AG04449 (cell line): ENCODE measurements around the gene BTN2A1.

ENCODE experiments used
- CTCF ChIA-PET: fragments of 350-600 bp; formaldehyde crosslinking; extraction: SDS; loops from one replicate; lab custom pipeline; 2021; ENCODE audit warnings: antibody characterized with exemption; lab: Yijun Ruan, JAX
- POLR2A ChIA-PET: fragments of 400-600, 350-600 bp; formaldehyde crosslinking; extraction: SDS; loops from one replicate; lab custom pipeline; 2020; ENCODE audit warnings: antibody characterized with exemption, inconsistent platforms; lab: Yijun Ruan, JAX
- DNase-seq: peaks from one replicate; pipeline ENCODE4 v3.0.0-alpha.2; 2010; ENCODE audit warnings: low read depth, low spot score
- H3K4me3 ChIP-seq: 2 replicates; pipeline ENCODE4 v1.5.1; 2011; ENCODE audit warnings: low read depth, mild to moderate bottlenecking, control low read depth, low read length
- TF ChIP-seq, protein P1 (sequence below): IDR thresholded peaks from one replicate; pipeline ENCODE4 v1.5.1; 2011; ENCODE audit warnings: mild to moderate bottlenecking, moderate library complexity, low read length, control low read depth, inconsistent platforms; ENCODE audit not compliant: insufficient read depth; ENCODE audit errors: missing control alignments

The BTN2A1 gene

DNA sequence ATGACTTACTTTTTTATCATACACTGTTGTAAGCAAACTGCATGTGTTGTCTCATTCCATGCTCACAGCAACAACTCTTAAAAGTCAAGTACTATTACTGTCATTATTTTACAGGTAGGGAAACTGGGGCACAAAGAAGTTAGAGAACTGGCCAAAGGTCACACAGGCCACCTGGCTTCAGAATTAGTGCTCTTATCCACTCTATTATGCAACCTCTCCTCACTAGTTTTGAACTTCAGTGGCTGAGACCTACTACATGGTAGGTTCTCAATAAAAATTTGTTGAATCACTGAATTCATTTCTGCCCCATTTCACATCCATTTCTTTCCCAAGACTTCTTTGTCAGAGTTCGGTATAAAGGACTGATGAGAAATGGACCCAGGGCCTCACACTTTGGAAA is 19.8 kb upstream of the BTN2A1 start:
- no peak overlapping the region for H3K4me3 ChIP-seq
- TF ChIP-seq, protein P1, sequence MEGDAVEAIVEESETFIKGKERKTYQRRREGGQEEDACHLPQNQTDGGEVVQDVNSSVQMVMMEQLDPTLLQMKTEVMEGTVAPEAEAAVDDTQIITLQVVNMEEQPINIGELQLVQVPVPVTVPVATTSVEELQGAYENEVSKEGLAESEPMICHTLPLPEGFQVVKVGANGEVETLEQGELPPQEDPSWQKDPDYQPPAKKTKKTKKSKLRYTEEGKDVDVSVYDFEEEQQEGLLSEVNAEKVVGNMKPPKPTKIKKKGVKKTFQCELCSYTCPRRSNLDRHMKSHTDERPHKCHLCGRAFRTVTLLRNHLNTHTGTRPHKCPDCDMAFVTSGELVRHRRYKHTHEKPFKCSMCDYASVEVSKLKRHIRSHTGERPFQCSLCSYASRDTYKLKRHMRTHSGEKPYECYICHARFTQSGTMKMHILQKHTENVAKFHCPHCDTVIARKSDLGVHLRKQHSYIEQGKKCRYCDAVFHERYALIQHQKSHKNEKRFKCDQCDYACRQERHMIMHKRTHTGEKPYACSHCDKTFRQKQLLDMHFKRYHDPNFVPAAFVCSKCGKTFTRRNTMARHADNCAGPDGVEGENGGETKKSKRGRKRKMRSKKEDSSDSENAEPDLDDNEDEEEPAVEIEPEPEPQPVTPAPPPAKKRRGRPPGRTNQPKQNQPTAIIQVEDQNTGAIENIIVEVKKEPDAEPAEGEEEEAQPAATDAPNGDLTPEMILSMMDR, result no peak
- POLR2A ChIA-PET, result no interaction called here
- CTCF ChIA-PET, result no interaction called here
- no peak for DNase-seq

DNA sequence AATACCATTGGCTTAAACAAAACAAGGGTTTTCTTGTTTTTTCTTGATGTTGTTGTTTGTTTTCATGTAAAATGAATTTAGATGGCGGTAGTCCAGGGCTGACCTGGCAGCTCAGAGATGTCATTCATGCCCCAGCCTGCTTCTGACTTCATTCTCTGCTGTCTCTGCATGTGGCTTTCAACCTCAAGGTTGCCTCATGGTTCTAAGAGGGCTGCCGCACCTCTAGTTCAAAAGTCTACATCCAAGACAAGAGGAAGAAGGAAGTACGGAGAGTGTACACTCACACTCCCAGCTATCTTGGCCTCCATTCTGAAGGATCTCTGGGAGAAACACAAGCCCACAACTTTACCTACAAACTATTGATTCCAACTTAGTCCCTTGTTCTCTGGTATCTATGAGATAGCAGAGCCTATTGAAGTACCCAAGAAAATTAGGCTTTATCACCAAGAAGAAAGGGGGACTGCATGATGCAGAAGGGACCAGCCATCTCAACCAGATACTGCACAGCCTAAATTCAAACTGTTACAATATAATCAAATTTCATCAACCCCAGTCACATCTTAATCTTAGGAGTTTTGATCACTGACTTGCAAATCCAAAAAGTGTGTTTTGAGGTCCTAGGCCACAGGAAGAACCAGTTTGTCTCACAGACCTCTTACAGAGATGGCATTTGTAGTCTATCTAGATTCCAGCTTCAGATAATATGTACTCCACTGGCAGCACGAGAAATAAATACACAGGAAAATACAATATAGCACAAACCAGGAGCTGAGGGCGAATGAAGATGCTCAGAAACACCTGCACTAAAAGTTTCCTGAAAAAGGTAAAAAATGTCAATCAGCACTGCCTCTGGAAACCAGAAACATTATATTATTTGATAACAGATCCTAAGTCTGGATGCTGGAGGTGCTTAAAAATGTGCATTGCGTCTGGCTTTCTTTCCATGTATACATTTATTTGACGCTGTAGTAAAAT is 18.3 kb upstream of the BTN2A1 start:
- H3K4me3 ChIP-seq, result no peak overlapping the region; the same call in 1 of the 2 replicates
- ChIA-PET CTCF (no interaction called here), POLR2A (no interaction called here)

DNA sequence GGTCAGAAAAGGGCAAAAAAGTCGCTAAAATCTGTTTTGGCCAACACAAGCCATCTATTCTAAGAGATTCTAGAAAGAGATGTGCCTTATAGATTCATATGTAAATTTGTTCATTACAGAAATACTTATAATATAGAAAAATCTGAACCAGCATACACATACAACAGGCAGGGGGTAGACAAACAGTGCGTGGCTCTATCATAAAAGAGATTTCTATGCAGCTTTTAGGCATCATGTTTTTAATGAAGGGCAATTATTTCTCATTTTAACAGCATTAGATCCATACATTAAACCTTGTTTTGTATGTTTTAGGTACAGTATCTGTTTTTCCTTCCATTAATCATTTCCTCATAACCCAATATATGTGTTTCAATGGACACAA is 16.8 kb upstream of the BTN2A1 start:
- TF ChIP-seq, protein P1, result no peak
- H3K4me3 ChIP-seq, result peak overlapping the region; percentile 61
- ChIA-PET CTCF (no interaction called here), POLR2A (no interaction called here)
- no peak for DNase-seq

More for the DNA sequence above, 18.3 kb upstream of the BTN2A1 start:
- DNase-seq, result no peak
- TF ChIP-seq, protein P1, result no peak

GRCh38 chr6:26441977-26442376 is 15.8 kb upstream of the BTN2A1 start:
- DNase-seq, result no peak
- TF ChIP-seq, protein P1, result no peak
- ChIA-PET POLR2A (no interaction called here), CTCF (no interaction called here)
- no peak overlapping the region for H3K4me3 ChIP-seq

- no peak overlapping the region for H3K4me3 ChIP-seq
- ChIA-PET CTCF (interaction anchor here (0.6 to 2.0 kb wide), 3 partner anchors 10 to 104 kb away, joined by 3 to 7 read pairs (median 4); no protein-coding TSS in a partner anchor), POLR2A (interaction anchor here (1.1 kb wide), 1 partner anchor 63 kb away, joined by 3 read pairs; the partner anchor contains the start of gene BTN2A2)
- DNase-seq, result no peak
- TF ChIP-seq, protein P1, result no peak
Measured at GRCh38 chr6:26445934-26446667, 11.7 kb upstream of the BTN2A1 start.
